ENCODE results near the gene SLC19A2.

DNA sequence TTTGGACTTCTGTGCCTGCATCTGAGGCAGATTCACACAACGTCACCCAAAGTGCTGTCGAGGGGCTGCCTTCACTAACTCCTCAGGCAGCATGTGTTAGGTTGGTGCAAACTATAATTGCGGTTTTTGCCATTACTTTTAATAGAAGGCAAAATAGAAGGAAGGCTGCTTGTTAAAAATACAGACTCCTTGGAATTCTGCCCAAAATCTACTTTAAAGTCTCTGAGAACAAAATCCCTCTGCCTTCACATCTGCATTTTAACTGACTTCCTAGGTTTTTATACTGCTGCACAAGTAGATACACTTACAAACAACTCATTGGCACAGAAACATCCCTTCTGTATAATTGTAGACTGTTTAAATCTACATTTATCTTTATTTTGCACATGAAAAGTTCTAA lies 41.3 kb upstream of the SLC19A2 start:
- TF ChIP-seq POLR2AphosphoS5 (IDR thresholded peaks at IDR 0.05) (no peak), EP300 (IDR thresholded peaks at IDR 0.05) (no peak), POLR2A (IDR thresholded peaks at IDR 0.05) (no peak), CTCF (IDR thresholded peaks at IDR 0.05) (no peak)

Measured in stomach (tissue), 4 donors.